Transverse colon (tissue), 4 donors: ENCODE data around the gene TMEM233. TPM values are rescaled to one million over a fixed set of nuclear protein-coding genes. Genes with fewer than 3 reads are reported as not detected.

Experiments
- DNase-seq: peaks from one replicate; pipeline ENCODE4 v3.0.0-alpha.2; 2019
- H3K27ac ChIP-seq, 4 donors: fragments of 200-600 bp; sonication (generic); 2 replicates each; pipeline ENCODE4 v1.5.1; 2016 to 2018; ENCODE audit warnings: inconsistent platforms in 4 of 4
- H3K27me3 ChIP-seq: fragments of 200-600 bp; sonication (generic); 2 replicates; pipeline ENCODE4 v1.5.1; 2017; ENCODE audit warnings: inconsistent platforms
- H3K36me3 ChIP-seq, 4 donors: fragments of 200-600 bp; sonication (generic); 2 replicates each; pipeline ENCODE4 v1.5.1; 2017 to 2019; ENCODE audit warnings: inconsistent platforms in 4 of 4
- H3K4me1 ChIP-seq, 4 donors: fragments of 200-600 bp; sonication (generic); 2 replicates each; pipeline ENCODE4 v1.5.1; 2017 to 2020; ENCODE audit warnings: inconsistent platforms in 4 of 4
- H3K4me3 ChIP-seq, 4 donors: fragments of 200-600 bp; sonication (generic); 1 replicate in 1 of 4; 2 replicates in 3 of 4; pipeline versions ENCODE4 v1.5.1 to v1.6.1; 2017 to 2019; ENCODE audit warnings: inconsistent platforms in 4 of 4
- H3K9me3 ChIP-seq, 2 donors: fragments of 200-600 bp; sonication (generic); 2 replicates each; pipeline ENCODE4 v1.5.1; 2017 to 2019; ENCODE audit warnings: inconsistent platforms in 2 of 2
- CTCF ChIP-seq, 5 experiments: fragments of 200-600 bp in 3 of 5; fragments of 450-650 bp in 2 of 5; sonication (generic) in 3 of 5; IDR thresholded peaks; 1 replicate in 2 of 5; 2 replicates in 3 of 5; pipeline ENCODE4 v1.5.1; 2016 to 2017; ENCODE audit warnings: antibody characterized with exemption in 5 of 5, inconsistent platforms in 3 of 5, mild to moderate bottlenecking in 2 of 5, moderate library complexity in 1 of 5
- EP300 ChIP-seq: sonication (generic); formaldehyde crosslinking; IDR thresholded peaks from one replicate; pipeline ENCODE4 v1.6.1; 2017; ENCODE audit warnings: antibody characterized with exemption, low read depth
- POLR2A ChIP-seq: fragments of 450-650 bp; IDR thresholded peaks from one replicate; pipeline ENCODE4 v1.6.1; 2016; ENCODE audit warnings: antibody characterized with exemption, mild to moderate bottlenecking, moderate library complexity
- POLR2AphosphoS5 ChIP-seq, 3 donors: sonication (generic); formaldehyde crosslinking; IDR thresholded peaks; one replicate each; pipeline ENCODE4 v1.6.1; 2016; ENCODE audit warnings: antibody characterized with exemption in 3 of 3
- WGBS, 2 donors: methylation state at CpG; one replicate each; pipeline ENCODE4 v1.1.5; 2018; ENCODE audit warnings: low coverage in 1 of 2; 5-methylcytosine and 5-hydroxymethylcytosine counted together
- in situ Hi-C, 4 donors: fragments of 200-750 bp; cut with MboI; loops; one replicate each; pipeline versions ENCODE4 v1.15.0 to v1.15.1; 2017; ENCODE audit warnings: low sequenced_read_pairs in 3 of 4, low pct_ligation_motif_present in 1 of 4, low pct_unique_long_range_greater_than_20kb in 1 of 4
- intact Hi-C: fragments of 100-400 bp; cut with DNase I; formaldehyde crosslinking; loops from one replicate; pipeline ENCODE4 v1.15.1; 2023; ENCODE audit warnings: low total_unique reads
- total RNA-seq, 4 donors: library from RNA; depleted of rRNA; stranded (reverse); fragments of >200 nt; gene quantifications; one replicate each; pipeline ENCODE4 v1.1.0, GENCODE V29; 2016

The TMEM233 gene
- total RNA-seq, 4 donors from 2014 or later = 0.27 TPM; not detected in 3

GRCh38 chr12:119620490-119620889 lies 26.9 kb downstream of the TMEM233 start:
- TF ChIP-seq POLR2A (no peak), POLR2AphosphoS5 (IDR thresholded peaks at IDR 0.05) (no peak), CTCF (IDR thresholded peaks at IDR 0.05) (no peak), EP300 (no peak)
- Histone ChIP-seq H3K4me3 (no peak overlapping the region), H3K36me3 (no peaks in the 10 kb centered on the region), H3K27me3 (no peaks in the 10 kb centered on the region), H3K4me1 (no peaks in the 10 kb centered on the region), H3K9me3 (no peaks in the 10 kb centered on the region), H3K27ac (no peak overlapping the region)
- in situ Hi-C loops = no loop called here
- no peak for DNase-seq
- WGBS, 2 donors = 37 to 53% methylated on average over 1 of the region's 1 CpG
- intact Hi-C loops = no loop called here

DNA sequence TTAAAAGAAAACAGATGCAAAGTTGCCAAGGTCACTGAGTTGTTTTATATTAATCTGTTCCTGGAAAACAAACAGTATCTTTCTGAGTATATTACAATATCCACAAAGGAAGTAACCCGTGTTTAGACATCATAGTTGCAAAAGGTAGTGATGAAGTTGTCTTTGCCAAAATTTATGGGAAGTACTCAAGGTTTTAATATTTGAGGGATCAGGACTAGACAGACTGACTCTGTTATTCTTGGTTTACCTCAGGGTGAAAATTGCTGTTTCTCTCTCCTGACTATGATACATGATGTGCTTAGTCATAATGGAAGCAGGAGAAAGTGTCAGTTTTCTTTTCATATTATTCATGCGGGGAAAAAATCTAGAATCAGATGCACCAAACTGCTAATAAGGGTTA lies 28.3 kb downstream of the TMEM233 start:
- no peaks in the 10 kb centered on the region for H3K9me3 ChIP-seq
- 31 to 42% methylated on average over 2 of the region's 2 CpGs for WGBS, 2 donors
- no peaks in the 10 kb centered on the region for H3K36me3 ChIP-seq
- H3K4me1 ChIP-seq = no peaks in the 10 kb centered on the region
- H3K27me3 ChIP-seq = no peaks in the 10 kb centered on the region
- no peak overlapping the region for H3K27ac ChIP-seq
- intact Hi-C loops = no loop called here
- in situ Hi-C loops = no loop called here
- H3K4me3 ChIP-seq = no peak overlapping the region
- TF ChIP-seq POLR2A (no peak), EP300 (no peak), POLR2AphosphoS5 (IDR thresholded peaks at IDR 0.05) (no peak), CTCF (IDR thresholded peaks at IDR 0.05) (no peak)
- DNase-seq = no peak

GRCh38 chr12:119624966-119625365 lies 31.4 kb downstream of the TMEM233 start:
- Histone ChIP-seq H3K27ac (no peak overlapping the region), H3K9me3 (no peaks in the 10 kb centered on the region), H3K4me1 (no peaks in the 10 kb centered on the region), H3K4me3 (no peak overlapping the region), H3K27me3 (no peaks in the 10 kb centered on the region), H3K36me3 (no peaks in the 10 kb centered on the region)
- 64 to 67% methylated on average over 4 of the region's 4 CpGs for WGBS, 2 donors
- TF ChIP-seq POLR2A = no peak
- no peak for TF ChIP-seq POLR2AphosphoS5 (IDR thresholded peaks at IDR 0.05)
- TF ChIP-seq EP300 = no peak
- TF ChIP-seq CTCF (IDR thresholded peaks at IDR 0.05) = no peak
- no peak for DNase-seq
- in situ Hi-C loops = no loop called here
- intact Hi-C loops = no loop called here

DNA sequence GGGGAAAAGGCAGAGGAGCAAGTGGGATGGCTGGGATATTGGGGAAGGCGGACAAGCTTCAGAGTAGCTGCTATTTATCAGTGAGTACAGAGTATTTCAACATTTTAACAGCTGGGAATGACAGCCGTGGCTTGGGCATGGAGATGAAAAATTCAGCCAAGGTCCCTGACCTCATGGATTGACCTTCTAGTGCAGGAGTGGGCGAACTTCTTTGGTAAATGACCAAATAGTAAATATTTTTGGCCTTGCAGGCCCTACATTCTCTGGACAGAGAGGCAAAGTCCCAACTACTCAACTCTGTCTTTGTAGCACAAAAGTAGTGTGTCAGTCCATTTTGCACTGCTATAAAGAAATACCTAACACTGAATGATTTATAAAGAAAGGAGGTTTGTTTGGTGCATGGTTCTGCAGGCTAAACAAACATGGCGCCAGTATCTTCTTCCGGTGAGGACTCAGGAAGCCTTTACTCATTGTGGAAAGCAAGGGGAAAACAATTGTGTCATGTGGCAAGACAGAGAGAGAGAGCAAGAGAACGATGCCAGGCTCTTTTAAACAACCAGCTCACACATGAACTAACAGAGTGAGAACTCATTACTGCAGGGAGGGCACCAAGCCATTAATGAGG lies 33.6 kb downstream of the TMEM233 start:
- WGBS, 2 donors = 60 to 67% methylated on average over 3 to 6 of the region's 6 CpGs
- Histone ChIP-seq H3K4me1 (no peaks in the 10 kb centered on the region), H3K36me3 (no peaks in the 10 kb centered on the region), H3K4me3 (no peak overlapping the region), H3K27me3 (no peaks in the 10 kb centered on the region), H3K27ac (no peak overlapping the region), H3K9me3 (no peaks in the 10 kb centered on the region)
- DNase-seq = no peak
- in situ Hi-C loops = no loop called here
- TF ChIP-seq EP300 (no peak), POLR2AphosphoS5 (IDR thresholded peaks at IDR 0.05) (no peak), CTCF (IDR thresholded peaks at IDR 0.05) (no peak), POLR2A (no peak)
- intact Hi-C loops = no loop called here
